IMR-90 (cell line): Measurements from ENCODE around the gene CHGA. TPM values are rescaled to one million over a fixed set of nuclear protein-coding genes. Genes with fewer than 3 reads are reported as not detected.

Experiments
- ATAC-seq: fragments of 200-7000 bp; cut with Tn5 transposase; 2 replicates; pipeline ENCODE4 v1.9.1; 2020; ENCODE audit warnings: low read depth, mild to moderate bottlenecking, moderate library complexity
- BruUV-seq: library from RNA; stranded (reverse); fragments of 400-500 nt; replicated peaks from 2 replicates; lab custom pipeline; 2021; lab: Mats Ljungman, UMichigan
- CTCF ChIA-PET: fragments of 300-600 bp; formaldehyde crosslinking; extraction: SDS; loops from one replicate; lab custom pipeline; 2021; ENCODE audit warnings: antibody characterized with exemption; lab: Yijun Ruan, JAX
- POLR2A ChIA-PET: fragments of 300-600 bp; sonication (Branson Sonifier 250); formaldehyde crosslinking; loops from one replicate; lab custom pipeline; 2022; ENCODE audit warnings: antibody characterized with exemption; ENCODE audit not compliant: unreplicated experiment; lab: Charles Lee
- DNase-seq: peaks from one replicate; pipeline ENCODE4 v3.0.0; 2013
- H2AFZ ChIP-seq: replicated peaks from 2 replicates; pipeline ENCODE3; 2013; ENCODE audit warnings: low read length, mild to moderate bottlenecking; ENCODE audit not compliant: poor library complexity
- H2AK5ac ChIP-seq: 2 replicates; pipeline ENCODE4 v1.6.1; 2013; ENCODE audit warnings: low read depth, low read length, inconsistent platforms
- H2AK9ac ChIP-seq: replicated peaks from 2 replicates; pipeline ENCODE3; 2013; ENCODE audit warnings: mild to moderate bottlenecking, low read depth, low read length, moderate library complexity; ENCODE audit not compliant: poor library complexity
- H2BK120ac ChIP-seq: 2 replicates; pipeline ENCODE4 v1.6.1; 2013; ENCODE audit warnings: low read depth, low read length, inconsistent platforms
- H2BK15ac ChIP-seq: 3 replicates; pipeline ENCODE4 v1.6.1; 2013; ENCODE audit warnings: low read depth, low read length, inconsistent platforms
- H2BK20ac ChIP-seq: 2 replicates; pipeline ENCODE4 v1.6.1; 2013; ENCODE audit warnings: low read depth, mild to moderate bottlenecking, inconsistent platforms, low read length, moderate library complexity
- H2BK5ac ChIP-seq: 2 replicates; pipeline ENCODE4 v1.6.1; 2013; ENCODE audit warnings: mild to moderate bottlenecking, low read depth, low read length, inconsistent platforms; ENCODE audit not compliant: poor library complexity, severe bottlenecking
- H3K14ac ChIP-seq: replicated peaks from 2 replicates; pipeline ENCODE4 v1.6.1; 2013; ENCODE audit warnings: low read depth, low read length, inconsistent platforms
- H3K18ac ChIP-seq: 2 replicates; pipeline ENCODE4 v1.6.1; 2013; ENCODE audit warnings: low read depth, low read length, control low read depth
- H3K23ac ChIP-seq: 2 replicates; pipeline ENCODE4 v1.6.1; 2013; ENCODE audit warnings: low read depth, low read length, inconsistent platforms
- H3K27ac ChIP-seq: 2 replicates; pipeline ENCODE4 v1.5.1; 2013; ENCODE audit warnings: mild to moderate bottlenecking, control low read depth, low read length; ENCODE audit not compliant: insufficient read depth
- H3K27me3 ChIP-seq: 2 replicates; pipeline ENCODE4 v1.6.1; 2013; ENCODE audit warnings: low read length; ENCODE audit not compliant: control insufficient read depth, insufficient read depth
- H3K36me3 ChIP-seq: 2 replicates; pipeline ENCODE4 v1.6.1; 2013; ENCODE audit warnings: low read length, mixed read lengths; ENCODE audit not compliant: control insufficient read depth, insufficient read depth
- H3K4ac ChIP-seq: 2 replicates; pipeline ENCODE4 v1.6.1; 2013; ENCODE audit warnings: low read depth, low read length, inconsistent platforms
- H3K4me1 ChIP-seq: 2 replicates; pipeline ENCODE4 v1.6.1; 2013; ENCODE audit warnings: low read length, mixed read lengths; ENCODE audit not compliant: control insufficient read depth, insufficient read depth
- H3K4me2 ChIP-seq: 2 replicates; pipeline ENCODE4 v1.6.1; 2013; ENCODE audit warnings: low read depth, mild to moderate bottlenecking, control low read depth, low read length, moderate library complexity
- H3K4me3 ChIP-seq: 2 replicates; pipeline ENCODE4 v1.5.1; 2013; ENCODE audit warnings: low read depth, mild to moderate bottlenecking, control low read depth, low read length, moderate library complexity; ENCODE audit not compliant: insufficient read depth
- H3K56ac ChIP-seq: 2 replicates; pipeline ENCODE4 v1.6.1; 2013; ENCODE audit warnings: low read length, inconsistent platforms; ENCODE audit not compliant: insufficient read depth; ENCODE audit errors: extremely low read depth
- H3K79me1 ChIP-seq, 2 experiments: 2 replicates each; pipeline ENCODE4 v1.6.1; 2013; ENCODE audit warnings: low read length in 2 of 2, inconsistent platforms in 1 of 2, low read depth in 1 of 2
- H3K9ac ChIP-seq: 2 replicates; pipeline ENCODE4 v1.6.1; 2013; ENCODE audit warnings: low read depth, low read length, control low read depth
- H3K9me1 ChIP-seq: 2 replicates; pipeline ENCODE4 v1.6.1; 2013; ENCODE audit warnings: low read length, inconsistent platforms; ENCODE audit not compliant: insufficient read depth
- H3K9me3 ChIP-seq: 2 replicates; pipeline ENCODE4 v1.6.1; 2013; ENCODE audit warnings: low read length; ENCODE audit not compliant: control insufficient read depth, insufficient read depth
- H4K20me1 ChIP-seq: 2 replicates; pipeline ENCODE4 v1.6.1; 2013; ENCODE audit warnings: low read length, inconsistent platforms; ENCODE audit not compliant: insufficient read depth
- H4K5ac ChIP-seq: 2 replicates; pipeline ENCODE4 v1.6.1; 2013; ENCODE audit warnings: mild to moderate bottlenecking, low read depth, low read length, control low read depth
- H4K8ac ChIP-seq, 2 experiments: 2 replicates each; pipeline ENCODE4 v1.6.1; 2013; ENCODE audit warnings: low read depth in 2 of 2, low read length in 2 of 2, control low read depth in 1 of 2, inconsistent platforms in 1 of 2
- H4K91ac ChIP-seq: 2 replicates; pipeline ENCODE4 v1.6.1; 2013; ENCODE audit warnings: low read depth, low read length, inconsistent platforms; ENCODE audit not compliant: insufficient read depth
- BHLHE40 ChIP-seq: fragments of 150-350 bp; IDR thresholded peaks from 2 replicates; pipeline ENCODE4 v1.6.1; 2016; ENCODE audit warnings: mild to moderate bottlenecking, low read depth, low read length
- CEBPB ChIP-seq: IDR thresholded peaks from 2 replicates; pipeline ENCODE4 v1.6.1; 2012; ENCODE audit warnings: low read depth, low read length, improper control_type of control experiment
- CHD1 ChIP-seq: IDR thresholded peaks from 2 replicates; pipeline ENCODE4 v1.6.1; 2012; ENCODE audit warnings: low read depth, low read length, improper control_type of control experiment
- CTCF ChIP-seq: conservative IDR thresholded peaks from 2 replicates; pipeline ENCODE4 v1.5.1; 2012; ENCODE audit warnings: mild to moderate bottlenecking, low read depth, low read length, improper control_type of control experiment
- ELK1 ChIP-seq: fragments of 150-350 bp; IDR thresholded peaks from 2 replicates; pipeline ENCODE4 v1.6.1; 2016; ENCODE audit warnings: low read depth, mild to moderate bottlenecking, low read length, moderate library complexity, borderline replicate concordance
- FOS ChIP-seq: fragments of 150-350 bp; IDR thresholded peaks from 2 replicates; pipeline ENCODE4 v1.6.1; 2016; ENCODE audit warnings: low read depth, low read length
- MAFK ChIP-seq: IDR thresholded peaks from 2 replicates; pipeline ENCODE4 v1.6.1; 2012; ENCODE audit warnings: low read depth, low read length, improper control_type of control experiment
- MAZ ChIP-seq: IDR thresholded peaks from 2 replicates; pipeline ENCODE4 v1.6.1; 2012; ENCODE audit warnings: low read depth, mild to moderate bottlenecking, low read length, improper control_type of control experiment, moderate library complexity, borderline replicate concordance
- MXI1 ChIP-seq: IDR thresholded peaks from 2 replicates; pipeline ENCODE4 v1.6.1; 2012; ENCODE audit warnings: low read depth, mild to moderate bottlenecking, low read length, moderate library complexity, borderline replicate concordance
- NFE2L2 ChIP-seq: fragments of 150-350 bp; IDR thresholded peaks from 2 replicates; pipeline ENCODE4 v1.6.1; 2016; ENCODE audit warnings: low read depth, mild to moderate bottlenecking, low read length
- POLR2A ChIP-seq: IDR thresholded peaks from 2 replicates; pipeline ENCODE4 v1.6.1; 2012; ENCODE audit warnings: mild to moderate bottlenecking, low read depth, low read length
- RAD21 ChIP-seq: IDR thresholded peaks from 2 replicates; pipeline ENCODE4 v1.6.1; 2012; ENCODE audit warnings: low read length, improper control_type of control experiment
- RCOR1 ChIP-seq: IDR thresholded peaks from 2 replicates; pipeline ENCODE4 v1.6.1; 2012; ENCODE audit warnings: mild to moderate bottlenecking, low read length, improper control_type of control experiment; ENCODE audit not compliant: insufficient replicate concordance
- RFX5 ChIP-seq: IDR thresholded peaks from 2 replicates; pipeline ENCODE4 v1.8.0; 2012; ENCODE audit warnings: low read depth, mild to moderate bottlenecking, low read length, moderate library complexity
- SMC3 ChIP-seq: fragments of 150-350 bp; IDR thresholded peaks from 2 replicates; pipeline ENCODE4 v1.6.1; 2016; ENCODE audit warnings: low read depth, mild to moderate bottlenecking, antibody characterized with exemption, low read length, moderate library complexity
- USF2 ChIP-seq: fragments of 150-350 bp; IDR thresholded peaks from 2 replicates; pipeline ENCODE4 v1.6.1; 2017; ENCODE audit warnings: mild to moderate bottlenecking, antibody characterized with exemption, low read length, low read depth
- WGBS, 2 experiments: methylation state at CpG; one replicate each; pipeline versions ENCODE4 v1.1.5 to v1.1.7; 2013; ENCODE audit warnings: missing lambda C conversion rate in 2 of 2; ENCODE audit not compliant: insufficient read length in 1 of 2; ENCODE audit errors: extremely low coverage in 2 of 2; 5-methylcytosine and 5-hydroxymethylcytosine counted together
- dilution Hi-C: fragments of 300-500 bp; cut with HindIII; formaldehyde crosslinking; loops from one replicate; pipeline ENCODE4 v1.14.3; 2018; ENCODE audit warnings: low sequenced_read_pairs; ENCODE audit not compliant: unreplicated experiment
- in situ Hi-C: fragments of 300-500 bp; cut with MboI; formaldehyde crosslinking; loops from 3 replicates; pipeline ENCODE4 v1.14.3; 2019; ENCODE audit warnings: low sequenced_read_pairs, inconsistent platforms, mixed read lengths
- intact Hi-C: fragments of 100-400 bp; cut with micrococcal nuclease; formaldehyde crosslinking; loops from 2 replicates; pipeline ENCODE4 v1.10.0; 2022
- polyA plus RNA-seq, 3 experiments: library from polyadenylated mRNA; depleted of rRNA; stranded (reverse); fragments of >200 nt; gene quantifications; 2 replicates each; pipeline ENCODE4 v1.2.3, GENCODE V29; 2012; ENCODE audit warnings: low replicate concordance in 1 of 3
- total RNA-seq: library from RNA; depleted of rRNA; stranded (reverse); fragments of >200 nt; gene quantifications from 2 replicates; pipeline ENCODE4 v1.2.3, GENCODE V29; 2012

Gene CHGA
- total and polyA plus RNA-seq, 2 of the 4 experiments (the other 2 are of a cell fraction) = not detected

GRCh38 chr14:92938235-92938875, 15.4 kb downstream of the CHGA start:
- no peaks in the 10 kb centered on the region; the same call in 1 of the 2 replicates for H3K36me3 ChIP-seq
- ChIA-PET CTCF (no interaction called here), POLR2A (no interaction called here)
- H3K4me3 ChIP-seq = no peak overlapping the region
- intact Hi-C loops (no loop called here), dilution Hi-C loops (no loop called here), in situ Hi-C loops (no loop called here)
- H3K79me1 ChIP-seq = no peaks in the 10 kb centered on the region
- peaks cover 2% of the 10 kb centered on the region; the same call in 1 of the 2 replicates for H3K9me1 ChIP-seq
- no peak overlapping the region for H3K9ac ChIP-seq
- H2BK5ac ChIP-seq = no peak overlapping the region
- no peak overlapping the region for H2AFZ ChIP-seq
- H3K18ac ChIP-seq = no peak overlapping the region
- no peak overlapping the region for H4K91ac ChIP-seq
- no peaks in the 10 kb centered on the region for H3K27me3 ChIP-seq
- H2BK120ac ChIP-seq = no peak overlapping the region
- no peak overlapping the region for H3K23ac ChIP-seq
- H4K5ac ChIP-seq = no peak overlapping the region
- H2BK15ac ChIP-seq = no peak overlapping the region
- H3K27ac ChIP-seq = no peak overlapping the region
- no peak overlapping the region for H3K4ac ChIP-seq
- no peaks in the 10 kb centered on the region for H3K4me1 ChIP-seq
- no peak for TF ChIP-seq USF2
- TF ChIP-seq SMC3 = no peak
- TF ChIP-seq FOS = no peak
- no peak for TF ChIP-seq RCOR1
- no peak for TF ChIP-seq CTCF
- no peak for TF ChIP-seq CEBPB
- TF ChIP-seq CHD1 = no peak
- TF ChIP-seq RFX5 = no peak
- TF ChIP-seq MXI1 = no peak
- no peak for TF ChIP-seq POLR2A
- no peak for TF ChIP-seq ELK1
- TF ChIP-seq NFE2L2 = no peak
- TF ChIP-seq BHLHE40 = no peak
- no peak for TF ChIP-seq MAFK
- no peak for TF ChIP-seq RAD21
- no peak for TF ChIP-seq MAZ
- H2BK20ac ChIP-seq = no peak overlapping the region
- H4K20me1 ChIP-seq = no peaks in the 10 kb centered on the region
- H2AK5ac ChIP-seq = no peak overlapping the region
- no peak overlapping the region for H3K56ac ChIP-seq
- H2AK9ac ChIP-seq = no peak overlapping the region
- no peak overlapping the region for H3K14ac ChIP-seq
- no peak overlapping the region for H4K8ac ChIP-seq
- ATAC-seq = no peak
- no TSS peak for BruUV-seq
- no CpG with 5 or more reads among the region's 9 CpGs for WGBS, 2 experiments
- no peak overlapping the region for H3K4me2 ChIP-seq
- H3K9me3 ChIP-seq = no peaks in the 10 kb centered on the region
- no peak for DNase-seq
